Measurements from ENCODE around the gene INPP5J. TPM values are rescaled to one million over a fixed set of nuclear protein-coding genes. Genes with fewer than 3 reads are reported as not detected.

Gene INPP5J
- total and polyA plus RNA-seq, 9 of the 15 experiments (the other 6 are each of a cell fraction or from before 2014, with no cell fraction given), result 0.10 to 6.3 (median 4.8) TPM

GRCh38 chr22:31087744-31088215 lies 35.0 kb upstream of the INPP5J start (continued):
- no peak for TF ChIP-seq MGA (IDR thresholded peaks at IDR 0.05)
